ENCODE results near the gene TIMM23. TPM values are rescaled to one million over a fixed set of nuclear protein-coding genes. Genes with fewer than 3 reads are reported as not detected.

TIMM23 gene
- total RNA-seq, 1 experiment from 2014 or later: 125 TPM

GRCh38 chr10:46040004-46040403 is 67.7 kb downstream of the TIMM23 start:
- no peaks in the 10 kb centered on the region for H3K36me3 ChIP-seq (ENCODE audit: insufficient read depth, low read length, poor library complexity, severe bottlenecking)
- CTCF ChIA-PET: no interaction called here
- DNase-seq (ENCODE audit: low spot score): no peak
- no peak overlapping the region for H3K27ac ChIP-seq (ENCODE audit: low read depth, low read length, poor library complexity, severe bottlenecking)
- intact Hi-C loops (cut with micrococcal nuclease; ENCODE audit: unreplicated experiment): no loop called here
- H3K9me3 ChIP-seq (ENCODE audit: low read depth, low read length, poor library complexity, severe bottlenecking): no peaks in the 10 kb centered on the region
- peaks cover 18% of the 10 kb centered on the region for H3K27me3 ChIP-seq (replicated peaks; ENCODE audit: insufficient read depth, low read depth, low read length, poor library complexity)
- no peaks in the 10 kb centered on the region for H3K4me1 ChIP-seq (ENCODE audit: insufficient read depth, low read length, poor library complexity, severe bottlenecking)
- no peak overlapping the region for H3K4me3 ChIP-seq (ENCODE audit: low read depth, low read length, poor library complexity, severe bottlenecking)
- POLR2A ChIA-PET (ENCODE audit: low non-redundant PET): no interaction called here
- no TSS peak for BruUV-seq (replicated peaks)
- TF ChIP-seq CTCF (conservative IDR thresholded peaks at IDR 0.05; ENCODE audit: low read depth, low read length): no peak
- TF ChIP-seq EZH2 (IDR thresholded peaks at IDR 0.05; ENCODE audit: borderline replicate concordance, low read depth, low read length, poor library complexity, severe bottlenecking): no peak

- Histone ChIP-seq H3K36me3 (ENCODE audit: insufficient read depth, low read length, poor library complexity, severe bottlenecking) (no peaks in the 10 kb centered on the region), H3K27ac (ENCODE audit: low read depth, low read length, poor library complexity, severe bottlenecking) (no peak overlapping the region), H3K27me3 (replicated peaks; ENCODE audit: insufficient read depth, low read depth, low read length, poor library complexity) (peaks cover 17% of the 10 kb centered on the region), H3K4me3 (ENCODE audit: low read depth, low read length, poor library complexity, severe bottlenecking) (no peak overlapping the region), H3K9me3 (ENCODE audit: low read depth, low read length, poor library complexity, severe bottlenecking) (no peaks in the 10 kb centered on the region), H3K4me1 (ENCODE audit: insufficient read depth, low read length, poor library complexity, severe bottlenecking) (no peaks in the 10 kb centered on the region)
- no TSS peak for BruUV-seq (replicated peaks)
- POLR2A ChIA-PET (ENCODE audit: low non-redundant PET): no interaction called here
- CTCF ChIA-PET: no interaction called here
- TF ChIP-seq EZH2 (IDR thresholded peaks at IDR 0.05; ENCODE audit: borderline replicate concordance, low read depth, low read length, poor library complexity, severe bottlenecking): no peak
- TF ChIP-seq CTCF (conservative IDR thresholded peaks at IDR 0.05; ENCODE audit: low read depth, low read length): no peak
- intact Hi-C loops (cut with micrococcal nuclease; ENCODE audit: unreplicated experiment): no loop called here
- DNase-seq (ENCODE audit: low spot score): no peak
Measured at GRCh38 chr10:46042527-46042926, 70.2 kb downstream of the TIMM23 start.

GRCh38 chr10:46046261-46046660 is 74.0 kb downstream of the TIMM23 start, which contains the start of gene MSMB:
TSS of gene MSMB (minus strand) at chr10:46046269. CDS start at chr10:46046237, 32 bp downstream.
- no peaks in the 10 kb centered on the region for H3K4me1 ChIP-seq (ENCODE audit: insufficient read depth, low read length, poor library complexity, severe bottlenecking)
- H3K36me3 ChIP-seq (ENCODE audit: insufficient read depth, low read length, poor library complexity, severe bottlenecking): no peaks in the 10 kb centered on the region
- no TSS peak for BruUV-seq (replicated peaks)
- H3K9me3 ChIP-seq (ENCODE audit: low read depth, low read length, poor library complexity, severe bottlenecking): no peaks in the 10 kb centered on the region
- POLR2A ChIA-PET (ENCODE audit: low non-redundant PET): no interaction called here
- peaks cover 17% of the 10 kb centered on the region for H3K27me3 ChIP-seq (replicated peaks; ENCODE audit: insufficient read depth, low read depth, low read length, poor library complexity)
- DNase-seq (ENCODE audit: low spot score): no peak
- H3K4me3 ChIP-seq (ENCODE audit: low read depth, low read length, poor library complexity, severe bottlenecking): no peak within 1 kb of the TSS
- CTCF ChIA-PET: no interaction called here
- TF ChIP-seq CTCF (conservative IDR thresholded peaks at IDR 0.05; ENCODE audit: low read depth, low read length) (no peak), EZH2 (IDR thresholded peaks at IDR 0.05; ENCODE audit: borderline replicate concordance, low read depth, low read length, poor library complexity, severe bottlenecking) (no peak)
- no peak within 1 kb of the TSS for H3K27ac ChIP-seq (ENCODE audit: low read depth, low read length, poor library complexity, severe bottlenecking)
- intact Hi-C loops (cut with micrococcal nuclease; ENCODE audit: unreplicated experiment): no loop called here

All from A673 (cell line).